Heart right ventricle (tissue), 16 donors: ENCODE data around the gene TMPRSS9. TPM values are rescaled to one million over a fixed set of nuclear protein-coding genes. Genes with fewer than 3 reads are reported as not detected.

Experiments used
- ATAC-seq, 8 donors: fragments of 200-7000 bp; cut with Tn5 transposase; one replicate each; pipeline ENCODE4 v1.9.1; 2020; ENCODE audit warnings: mild to moderate bottlenecking in 8 of 8, moderate library complexity in 8 of 8, moderate number of reproducible peaks in 1 of 8
- DNase-seq, 2 donors: peaks; one replicate each; pipeline ENCODE4 v3.0.0-alpha.2; 2020
- H3K27ac ChIP-seq, 10 donors: fragments of 200-600 bp; sonication (generic) in 2 of 10; one replicate each; pipeline versions ENCODE4 v1.5.0 to v1.8.0; 2020 to 2022; ENCODE audit warnings: mild to moderate bottlenecking in 3 of 10
- H3K27me3 ChIP-seq, 7 donors: fragments of 200-600 bp; one replicate each; pipeline ENCODE4 v1.8.0; 2021 to 2022; ENCODE audit warnings: mild to moderate bottlenecking in 2 of 7
- H3K36me3 ChIP-seq, 9 donors: fragments of 200-600 bp; sonication (generic) in 1 of 9; one replicate each; pipeline versions ENCODE4 v1.5.0 to v1.8.0; 2020 to 2022; ENCODE audit warnings: mild to moderate bottlenecking in 2 of 9
- H3K4me1 ChIP-seq, 9 donors: fragments of 200-600 bp; sonication (generic) in 1 of 9; one replicate each; pipeline versions ENCODE4 v1.5.0 to v1.8.0; 2020 to 2022; ENCODE audit warnings: mild to moderate bottlenecking in 4 of 9
- H3K4me3 ChIP-seq, 10 donors: fragments of 200-600 bp; sonication (generic) in 2 of 10; one replicate each; pipeline versions ENCODE4 v1.5.0 to v1.8.0; 2020 to 2022; ENCODE audit warnings: mild to moderate bottlenecking in 7 of 10, moderate library complexity in 2 of 10
- H3K9me3 ChIP-seq, 11 donors: fragments of 200-600 bp in 10 of 11; sonication (generic) in 2 of 11; one replicate each; pipeline versions ENCODE4 v1.5.0 to v1.8.0; 2013 to 2022; ENCODE audit warnings: mild to moderate bottlenecking in 2 of 11, control low read depth in 1 of 11, moderate library complexity in 1 of 11
- WGBS, 2 donors: extraction: QIAGEN DNeasy Blood & Tissue Kit; methylation state at CpG; one replicate each; pipeline ENCODE4 v1.1.7; 2013; ENCODE audit warnings: inconsistent platforms in 1 of 2; 5-methylcytosine and 5-hydroxymethylcytosine counted together
- intact Hi-C, 10 donors: fragments of 100-400 bp; cut with DNase I; formaldehyde crosslinking; loops; one replicate each; pipeline versions ENCODE4 v1.11.1 to v1.14.2; 2022
- microRNA-seq, 2 donors: library from miRNA; unstranded; fragments of <30 nt; microRNA quantifications; one replicate each; pipeline ENCODE4 v1.2.0, GENCODE V29; 2021
- polyA plus RNA-seq, 2 donors: library from polyadenylated mRNA; stranded (reverse); fragments of 200-250 nt; gene quantifications; one replicate each; pipeline ENCODE4 v1.2.3, GENCODE V29; 2013
- total RNA-seq, 10 donors: library from RNA; stranded (reverse); fragmentation: NEBNext Ultra II Directional in 3 of 10; extraction: Animal tissue kit (Norgen Biotek cat#: 25700) in 3 of 10; gene quantifications; one replicate each; pipeline versions ENCODE4 v1.2.1 to v1.2.4, GENCODE V29; 2021 to 2023
- TF ChIP-seq, protein P1 (sequence below), 9 donors: fragments of 200-600 bp; sonication (generic) in 2 of 9; IDR thresholded peaks; one replicate each; pipeline versions ENCODE4 v1.5.0 to v1.8.0; 2021 to 2022; ENCODE audit warnings: antibody characterized with exemption in 9 of 9, mild to moderate bottlenecking in 5 of 9, moderate library complexity in 1 of 9
- donor health status: Arrhythmogenic right ventricular cardiomyopathy.
- donor health status: ischemic (EF 13 %, LVEDD 7.1; RV severe dilation, severe dysfunction).
- donor health status: healthy with polysubstance abuse.
- donor health status: DM: no; HTN: yes; CAD: no.
- donor health status: DM: no; HTN: no; CAD: no.
- donor health status: ischemic (EF 25% LVEDD 6.9; RV normal size, moderate dysfunction).
- donor health status: ischemic (EF 25% LVEDD 5.7; RV mildly dilated, moderate dysfunction).
- donor health status: healthy.
- donor health status: DM: yes; HTN: yes; CAD: no.
- donor health status: Ischemic cardiomyopathy.
- donor health status: ischemic (EF 35%, LVEDD 5.7; RV mildly dilated, moderate dysfunction).
- donor health status: nonischemic (EF 11% LVEDD 7.7; RV severe dilation, severe dysfunction).
- donor health status: DM: yes; HTN: yes; CAD: no.
- donor health status: PGD.
- donor health status: ischemic (EF 29% LVEDD 5.4; RV normal size, mild dysfunction).
- donor health status: nonischemic (EF 23%, LVEDD 6.1; RV moderate dilation, normal function).

Gene TMPRSS9
- total and polyA plus RNA-seq, 12 donors: 0.01 TPM; not detected in 11

DNA sequence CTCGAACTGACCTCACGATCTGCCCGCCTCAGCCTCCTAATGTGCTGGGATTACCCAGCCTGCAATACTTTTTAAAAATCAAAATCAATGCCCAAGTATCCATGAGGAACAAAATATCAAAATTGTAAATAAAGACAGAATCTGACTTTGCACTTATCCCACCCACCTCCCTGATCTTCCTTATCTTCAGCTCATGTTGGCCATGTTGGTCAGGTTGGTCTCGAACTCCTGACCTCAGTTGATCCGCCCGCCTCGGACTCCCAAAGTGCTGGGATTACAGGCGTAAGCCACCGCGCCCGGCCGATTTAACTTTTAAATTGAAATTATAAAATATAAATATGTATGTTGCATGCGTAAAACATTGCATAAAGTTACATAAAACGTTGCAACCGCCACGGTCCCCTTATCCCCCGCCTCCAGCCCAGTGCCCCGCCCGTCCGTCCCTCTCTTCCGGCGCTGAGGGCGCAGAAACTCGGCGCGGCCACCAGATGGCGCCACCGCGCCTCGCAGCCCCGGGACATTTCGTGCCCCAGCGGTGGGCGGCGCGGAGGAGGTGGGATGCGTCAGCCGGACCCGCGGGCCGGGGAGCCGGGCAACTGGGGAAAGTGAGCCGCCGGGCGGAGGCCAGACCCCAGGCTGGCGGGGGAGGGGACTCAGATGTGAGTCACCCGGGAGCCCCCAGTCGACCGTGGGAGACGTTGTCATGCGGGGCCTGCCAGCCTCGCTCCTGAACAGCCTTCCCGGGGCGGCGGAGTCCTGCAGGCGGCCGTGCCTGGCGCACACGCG, 114.4 kb downstream of the TMPRSS9 start:
- DNase-seq (peak; percentile 83 to 86), ATAC-seq (peak; percentile 48 to 71 (median 61))
- TF ChIP-seq, protein P1, sequence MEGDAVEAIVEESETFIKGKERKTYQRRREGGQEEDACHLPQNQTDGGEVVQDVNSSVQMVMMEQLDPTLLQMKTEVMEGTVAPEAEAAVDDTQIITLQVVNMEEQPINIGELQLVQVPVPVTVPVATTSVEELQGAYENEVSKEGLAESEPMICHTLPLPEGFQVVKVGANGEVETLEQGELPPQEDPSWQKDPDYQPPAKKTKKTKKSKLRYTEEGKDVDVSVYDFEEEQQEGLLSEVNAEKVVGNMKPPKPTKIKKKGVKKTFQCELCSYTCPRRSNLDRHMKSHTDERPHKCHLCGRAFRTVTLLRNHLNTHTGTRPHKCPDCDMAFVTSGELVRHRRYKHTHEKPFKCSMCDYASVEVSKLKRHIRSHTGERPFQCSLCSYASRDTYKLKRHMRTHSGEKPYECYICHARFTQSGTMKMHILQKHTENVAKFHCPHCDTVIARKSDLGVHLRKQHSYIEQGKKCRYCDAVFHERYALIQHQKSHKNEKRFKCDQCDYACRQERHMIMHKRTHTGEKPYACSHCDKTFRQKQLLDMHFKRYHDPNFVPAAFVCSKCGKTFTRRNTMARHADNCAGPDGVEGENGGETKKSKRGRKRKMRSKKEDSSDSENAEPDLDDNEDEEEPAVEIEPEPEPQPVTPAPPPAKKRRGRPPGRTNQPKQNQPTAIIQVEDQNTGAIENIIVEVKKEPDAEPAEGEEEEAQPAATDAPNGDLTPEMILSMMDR (IDR thresholded peaks at IDR 0.05): peak in 8 of 9 donors; percentile 97 to 100 (median 98)
- H3K27me3 ChIP-seq: no peaks in the 10 kb centered on the region
- 7 to 9% methylated on average over 59 to 60 of the region's 60 CpGs for WGBS, 2 donors
- H3K4me1 ChIP-seq: peaks cover 9 to 44% (median 36%) of the 10 kb centered on the region in 9 donors
- peak overlapping the region; percentile 75 to 98 (median 93) for H3K27ac ChIP-seq
- intact Hi-C loops: loop anchor here (1.0 to 10.0 kb wide), 9 partner anchors 68 to 140 kb away; no protein-coding TSS in a partner anchor
- H3K9me3 ChIP-seq: no peaks in the 10 kb centered on the region
- H3K36me3 ChIP-seq: peaks cover 0 to 15% (median 0%) of the 10 kb centered on the region in 9 donors
- peak overlapping the region; percentile 26 to 99 (median 82) for H3K4me3 ChIP-seq

DNA sequence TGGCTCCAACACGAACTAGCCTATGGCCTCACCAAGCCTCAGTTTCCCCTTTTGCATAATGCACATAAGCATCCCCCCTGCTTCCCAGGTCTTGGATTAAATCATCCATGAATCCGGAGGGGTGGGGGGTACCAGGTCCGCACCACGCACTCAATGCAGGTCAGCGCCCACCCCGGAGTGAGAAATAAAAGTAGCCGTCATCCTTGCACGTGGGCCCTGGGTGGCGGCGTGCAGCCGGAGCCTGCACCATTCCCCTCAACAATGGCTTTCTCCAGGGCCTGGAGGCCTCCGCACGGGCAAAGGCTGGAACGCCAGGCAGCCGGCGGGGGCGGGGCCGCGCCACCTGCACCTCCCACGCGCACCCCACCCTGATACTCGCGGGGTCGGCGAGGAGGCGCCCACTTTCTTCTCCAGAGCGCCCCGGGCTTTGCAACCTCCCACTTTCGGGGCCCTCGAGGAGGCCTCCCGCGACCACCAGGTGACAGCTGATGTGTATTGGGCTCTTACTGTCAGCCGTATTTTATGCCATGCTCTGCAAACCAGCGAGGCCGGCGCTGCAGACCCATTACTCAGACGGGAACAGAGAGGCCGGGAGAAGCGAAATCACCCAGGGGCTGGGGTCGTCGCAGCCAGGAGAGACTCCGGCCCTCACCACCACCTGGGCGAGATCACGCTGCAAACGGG, 115.1 kb downstream of the TMPRSS9 start:
- intact Hi-C loops: loop anchor here in 8 of 10 donors (1.0 to 10.0 kb wide), 8 partner anchors 67 to 140 kb away; no protein-coding TSS in a partner anchor
- peaks cover 0 to 15% (median 0%) of the 10 kb centered on the region in 9 donors for H3K36me3 ChIP-seq
- H3K4me1 ChIP-seq: peaks cover 9 to 50% (median 37%) of the 10 kb centered on the region in 9 donors
- H3K9me3 ChIP-seq: no peaks in the 10 kb centered on the region
- TF ChIP-seq, protein P1 (IDR thresholded peaks at IDR 0.05): no peak
- peak; percentile 12 to 53 (median 28) for ATAC-seq
- H3K4me3 ChIP-seq: peak overlapping the region; percentile 34 to 99 (median 82)
- peak overlapping the region; percentile 75 to 98 (median 93) for H3K27ac ChIP-seq
- no peaks in the 10 kb centered on the region for H3K27me3 ChIP-seq
- DNase-seq: peak; percentile 29 to 62
- 1% methylated on average over 45 of the region's 45 CpGs for WGBS, 2 donors

Small RNA genes within 50 kb of the gene (microRNA-seq; reads per million reads assigned to microRNA genes)
- 0 reads per million in 2 donors for gene MIR7108

Other genes starting within 250 kb of the TMPRSS9 start
- 100 to 1,000 TPM in 1 of 10 donors, 10 to 100 TPM in 9; 68.4 to 168 (median 81.9) TPM for gene AP3D1, start 208.7 kb upstream of the TMPRSS9 start, total RNA-seq
- gene AP3D1, start 208.7 kb upstream of the TMPRSS9 start, polyA plus RNA-seq: 10 to 100 TPM; 63.9 to 95.1 TPM
- gene DOT1L, start 196.3 kb upstream of the TMPRSS9 start, total RNA-seq: 10 to 100 TPM in 7 of 10 donors, 1 to 10 TPM in 3; 7.0 to 16.0 (median 12.5) TPM
- gene DOT1L, start 196.3 kb upstream of the TMPRSS9 start, polyA plus RNA-seq: 10 to 100 TPM in 1 of 2 donors, 1 to 10 TPM in 1; 9.2 to 12.1 TPM
- gene PLEKHJ1, start 123.9 kb upstream of the TMPRSS9 start, total RNA-seq: 10 to 100 TPM; 40.0 to 76.5 (median 45.0) TPM
- gene PLEKHJ1, start 123.9 kb upstream of the TMPRSS9 start, polyA plus RNA-seq: 100 to 1,000 TPM in 1 of 2 donors, 10 to 100 TPM in 1; 83.6 to 103 TPM
- 10 to 100 TPM; 24.6 to 45.2 (median 30.4) TPM for gene SF3A2, start 123.4 kb upstream of the TMPRSS9 start, total RNA-seq
- gene SF3A2, start 123.4 kb upstream of the TMPRSS9 start, polyA plus RNA-seq: 10 to 100 TPM; 25.8 to 47.3 TPM
- gene AMH, start 110.9 kb upstream of the TMPRSS9 start, total RNA-seq: under 1 TPM; 0.15 to 0.70 (median 0.41) TPM
- gene AMH, start 110.9 kb upstream of the TMPRSS9 start, polyA plus RNA-seq: 1 to 10 TPM in 1 of 2 donors, under 1 TPM in 1; 0.30 to 1.0 TPM
- under 1 TPM in 3 of 10 donors, not detected in 7; 0.31 to 0.72 (median 0.45) TPM for gene JSRP1, start 103.8 kb upstream of the TMPRSS9 start, total RNA-seq
- under 1 TPM in 1 of 2 donors, not detected in 1; 0.29 TPM for gene JSRP1, start 103.8 kb upstream of the TMPRSS9 start, polyA plus RNA-seq
- gene PEAK3, start 78.1 kb upstream of the TMPRSS9 start, total RNA-seq: 1 to 10 TPM in 1 of 10 donors, under 1 TPM in 9; 0.11 to 1.1 (median 0.22) TPM
- under 1 TPM; 0.13 to 0.22 TPM for gene PEAK3, start 78.1 kb upstream of the TMPRSS9 start, polyA plus RNA-seq
- not detected for gene LINGO3, start 52.1 kb upstream of the TMPRSS9 start, total RNA-seq
- gene LINGO3, start 52.1 kb upstream of the TMPRSS9 start, polyA plus RNA-seq: not detected
- gene LSM7, start 31.7 kb upstream of the TMPRSS9 start, total RNA-seq: 10 to 100 TPM; 29.0 to 48.6 (median 35.2) TPM
- gene LSM7, start 31.7 kb upstream of the TMPRSS9 start, polyA plus RNA-seq: 100 to 1,000 TPM; 209 to 277 TPM
- 10 to 100 TPM; 18.7 to 34.1 (median 21.2) TPM for gene SPPL2B, start 31.6 kb upstream of the TMPRSS9 start, total RNA-seq
- gene SPPL2B, start 31.6 kb upstream of the TMPRSS9 start, polyA plus RNA-seq: 10 to 100 TPM; 17.8 to 69.7 TPM
- gene TIMM13, start 67.3 kb downstream of the TMPRSS9 start, total RNA-seq: 10 to 100 TPM; 54.2 to 94.2 (median 64.9) TPM
- gene TIMM13, start 67.3 kb downstream of the TMPRSS9 start, polyA plus RNA-seq: 100 to 1,000 TPM in 1 of 2 donors, 10 to 100 TPM in 1; 79.6 to 116 TPM
- 10 to 100 TPM in 6 of 10 donors, 1 to 10 TPM in 4; 7.5 to 21.2 (median 10.1) TPM for gene LMNB2, start 96.7 kb downstream of the TMPRSS9 start, total RNA-seq
- gene LMNB2, start 96.7 kb downstream of the TMPRSS9 start, polyA plus RNA-seq: 10 to 100 TPM in 1 of 2 donors, 1 to 10 TPM in 1; 9.1 to 18.8 TPM
- 100 to 1,000 TPM in 2 of 10 donors, 10 to 100 TPM in 8; 19.6 to 297 (median 31.3) TPM for gene GADD45B, start 115.9 kb downstream of the TMPRSS9 start, total RNA-seq
- gene GADD45B, start 115.9 kb downstream of the TMPRSS9 start, polyA plus RNA-seq: 10 to 100 TPM; 81.4 to 95.2 TPM